CD14-positive monocyte (primary cell): Measurements from ENCODE around the gene PRR13. TPM values are rescaled to one million over a fixed set of nuclear protein-coding genes. Genes with fewer than 3 reads are reported as not detected.

Source experiments
- DNase-seq, 3 donors: peaks; one replicate each; pipeline ENCODE4 v3.0.0-alpha.2; 2011 to 2022
- H2AFZ ChIP-seq: 2 replicates; pipeline ENCODE4 v1.6.0; 2012; ENCODE audit warnings: mild to moderate bottlenecking, low read depth, low read length, inconsistent platforms; ENCODE audit not compliant: insufficient read depth, poor library complexity, severe bottlenecking
- H3K27ac ChIP-seq, 2 donors: 1 replicate in 1 of 2; 2 replicates in 1 of 2; pipeline ENCODE4 v1.5.1; 2012 to 2013; ENCODE audit warnings: low read length in 2 of 2, control low read depth in 1 of 2, inconsistent platforms in 1 of 2, low read depth in 1 of 2, mild to moderate bottlenecking in 1 of 2
- H3K27me3 ChIP-seq, 2 donors: one replicate each; pipeline versions ENCODE4 v1.6.0 to v1.6.1; 2011 to 2013; ENCODE audit warnings: low read length in 2 of 2; ENCODE audit not compliant: control insufficient read depth in 2 of 2, insufficient read depth in 2 of 2
- H3K36me3 ChIP-seq, 2 donors: replicated peaks in 1 of 2; 1 replicate in 1 of 2; 2 replicates in 1 of 2; pipeline versions ENCODE4 v1.5.1 to v1.6.1; 2012 to 2013; ENCODE audit warnings: low read length in 2 of 2, control low read depth in 1 of 2, inconsistent platforms in 1 of 2, mild to moderate bottlenecking in 1 of 2; ENCODE audit not compliant: insufficient read depth in 2 of 2, control insufficient read depth in 1 of 2
- H3K4me1 ChIP-seq, 2 donors: 1 replicate in 1 of 2; 2 replicates in 1 of 2; pipeline versions ENCODE4 v1.5.1 to v1.6.1; 2012 to 2013; ENCODE audit warnings: low read length in 2 of 2, control low read depth in 1 of 2, inconsistent platforms in 1 of 2, mild to moderate bottlenecking in 1 of 2, moderate library complexity in 1 of 2; ENCODE audit not compliant: insufficient read depth in 2 of 2, control insufficient read depth in 1 of 2
- H3K4me2 ChIP-seq: replicated peaks from 2 replicates; pipeline ENCODE3; 2012; ENCODE audit warnings: low read length, moderate library complexity, mild to moderate bottlenecking; ENCODE audit not compliant: poor library complexity, severe bottlenecking; ENCODE audit errors: extremely low read depth
- H3K4me3 ChIP-seq, 3 experiments: fragments of 200-600 bp in 1 of 3; sonication (generic) in 1 of 3; replicated peaks in 1 of 3; 1 replicate in 2 of 3; 2 replicates in 1 of 3; pipeline ENCODE4 v1.5.1; 2011 to 2013; ENCODE audit warnings: low read length in 3 of 3, mild to moderate bottlenecking in 3 of 3, control low read depth in 2 of 3, low read depth in 2 of 3, inconsistent platforms in 1 of 3, moderate library complexity in 1 of 3
- H3K79me2 ChIP-seq: 2 replicates; pipeline ENCODE4 v1.6.0; 2012; ENCODE audit warnings: mild to moderate bottlenecking, control low read depth, inconsistent platforms, low read length, moderate library complexity; ENCODE audit not compliant: insufficient read depth
- H3K9ac ChIP-seq: 2 replicates; pipeline ENCODE4 v1.6.0; 2017; ENCODE audit warnings: low read length, mild to moderate bottlenecking; ENCODE audit not compliant: insufficient read depth, poor library complexity, severe bottlenecking
- H3K9me3 ChIP-seq, 2 donors: replicated peaks in 1 of 2; 1 replicate in 1 of 2; 2 replicates in 1 of 2; pipeline versions ENCODE4 v1.5.1 to v1.6.1; 2012 to 2013; ENCODE audit warnings: low read length in 2 of 2, control low read depth in 1 of 2; ENCODE audit not compliant: control insufficient read depth in 1 of 2, insufficient read depth in 1 of 2
- H4K20me1 ChIP-seq: 2 replicates; pipeline ENCODE4 v1.6.0; 2012; ENCODE audit warnings: mild to moderate bottlenecking, low read length, control low read depth, moderate library complexity; ENCODE audit not compliant: insufficient read depth
- H3K27ac Mint-ChIP-seq, 7 donors: one replicate each; pipeline ENCODE4 v1.8.0; 2020; ENCODE audit warnings: mild to moderate bottlenecking in 7 of 7, mixed read lengths in 7 of 7, moderate library complexity in 6 of 7, inconsistent platforms in 2 of 7
- H3K27me3 Mint-ChIP-seq, 3 donors: one replicate each; pipeline ENCODE4 v1.8.0; 2021 to 2022; ENCODE audit warnings: low read depth in 3 of 3, mild to moderate bottlenecking in 3 of 3, mixed read lengths in 3 of 3, moderate library complexity in 3 of 3, inconsistent platforms in 1 of 3
- H3K36me3 Mint-ChIP-seq, 2 donors: one replicate each; pipeline ENCODE4 v1.8.0; 2020; ENCODE audit warnings: mixed read lengths in 2 of 2, inconsistent platforms in 1 of 2, mild to moderate bottlenecking in 1 of 2
- H3K4me1 Mint-ChIP-seq: one replicate; pipeline ENCODE4 v1.8.0; 2020; ENCODE audit warnings: mild to moderate bottlenecking, mixed read lengths
- H3K4me3 Mint-ChIP-seq, 2 donors: one replicate each; pipeline ENCODE4 v1.8.0; 2020; ENCODE audit warnings: mild to moderate bottlenecking in 2 of 2, mixed read lengths in 2 of 2, moderate library complexity in 1 of 2
- H3K9me3 Mint-ChIP-seq, 7 donors: one replicate each; pipeline ENCODE4 v1.8.0; 2020 to 2022; ENCODE audit warnings: mixed read lengths in 7 of 7, mild to moderate bottlenecking in 6 of 7, moderate library complexity in 6 of 7, inconsistent platforms in 2 of 7
- WGBS: methylation state at CpG from one replicate; pipeline ENCODE4 v1.1.5; 2013; ENCODE audit warnings: missing lambda C conversion rate; ENCODE audit not compliant: insufficient coverage; 5-methylcytosine and 5-hydroxymethylcytosine counted together
- intact Hi-C, 2 donors: fragments of 100-400 bp; cut with micrococcal nuclease; formaldehyde crosslinking; loops; one replicate each; pipeline versions ENCODE4 v1.15.0 to v1.15.1; 2023
- polyA plus RNA-seq, 3 donors: library from polyadenylated mRNA; depleted of rRNA in 1 of 3; unstranded in 2 of 3; stranded (reverse) in 1 of 3; fragments of 300-500 nt in 2 of 3; fragments of >200 nt in 1 of 3; fragmentation: Illumina TruSeq in 2 of 3; gene quantifications; 1 replicate in 2 of 3; 2 replicates in 1 of 3; pipeline ENCODE4 v1.2.3, GENCODE V29; 2012 to 2021
- TF ChIP-seq, protein P1 (sequence below): fragments of 200-600 bp; IDR thresholded peaks from one replicate; pipeline ENCODE4 v1.8.0; 2022; ENCODE audit warnings: antibody characterized with exemption, mild to moderate bottlenecking

PRR13 gene
- polyA plus RNA-seq, 3 donors: 172 to 670 (median 591) TPM

GRCh38 chr12:53467880-53468279 lies 26.3 kb downstream of the PRR13 start:
- DNase-seq: no peak
- Histone ChIP-seq H2AFZ (no peak overlapping the region), H3K4me3 (no peak overlapping the region), H3K4me1 (no peaks in the 10 kb centered on the region), H4K20me1 (peaks cover 95% of the 10 kb centered on the region), H3K9me3 (no peaks in the 10 kb centered on the region), H3K4me2 (no peak overlapping the region), H3K27me3 (no peaks in the 10 kb centered on the region), H3K27ac (no peak overlapping the region), H3K36me3 (peaks cover 99% of the 10 kb centered on the region in 2 donors), H3K79me2 (peaks cover 90% of the 10 kb centered on the region), H3K9ac (no peak overlapping the region)
- TF ChIP-seq, protein P1, sequence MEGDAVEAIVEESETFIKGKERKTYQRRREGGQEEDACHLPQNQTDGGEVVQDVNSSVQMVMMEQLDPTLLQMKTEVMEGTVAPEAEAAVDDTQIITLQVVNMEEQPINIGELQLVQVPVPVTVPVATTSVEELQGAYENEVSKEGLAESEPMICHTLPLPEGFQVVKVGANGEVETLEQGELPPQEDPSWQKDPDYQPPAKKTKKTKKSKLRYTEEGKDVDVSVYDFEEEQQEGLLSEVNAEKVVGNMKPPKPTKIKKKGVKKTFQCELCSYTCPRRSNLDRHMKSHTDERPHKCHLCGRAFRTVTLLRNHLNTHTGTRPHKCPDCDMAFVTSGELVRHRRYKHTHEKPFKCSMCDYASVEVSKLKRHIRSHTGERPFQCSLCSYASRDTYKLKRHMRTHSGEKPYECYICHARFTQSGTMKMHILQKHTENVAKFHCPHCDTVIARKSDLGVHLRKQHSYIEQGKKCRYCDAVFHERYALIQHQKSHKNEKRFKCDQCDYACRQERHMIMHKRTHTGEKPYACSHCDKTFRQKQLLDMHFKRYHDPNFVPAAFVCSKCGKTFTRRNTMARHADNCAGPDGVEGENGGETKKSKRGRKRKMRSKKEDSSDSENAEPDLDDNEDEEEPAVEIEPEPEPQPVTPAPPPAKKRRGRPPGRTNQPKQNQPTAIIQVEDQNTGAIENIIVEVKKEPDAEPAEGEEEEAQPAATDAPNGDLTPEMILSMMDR: no peak
- Mint-ChIP-seq H3K9me3 (no peaks in the 10 kb centered on the region), H3K4me1 (no peaks in the 10 kb centered on the region), H3K27me3 (peaks cover 0 to 2% (median 0%) of the 10 kb centered on the region in 3 donors), H3K36me3 (peaks cover 88 to 98% of the 10 kb centered on the region in 2 donors), H3K27ac (peak overlapping the region in 3 of 7 donors; percentile 33 to 64 (median 50)), H3K4me3 (no peak overlapping the region)
- intact Hi-C loops: no loop called here
- 100% methylated on average over 1 of the region's 2 CpGs for WGBS

DNA sequence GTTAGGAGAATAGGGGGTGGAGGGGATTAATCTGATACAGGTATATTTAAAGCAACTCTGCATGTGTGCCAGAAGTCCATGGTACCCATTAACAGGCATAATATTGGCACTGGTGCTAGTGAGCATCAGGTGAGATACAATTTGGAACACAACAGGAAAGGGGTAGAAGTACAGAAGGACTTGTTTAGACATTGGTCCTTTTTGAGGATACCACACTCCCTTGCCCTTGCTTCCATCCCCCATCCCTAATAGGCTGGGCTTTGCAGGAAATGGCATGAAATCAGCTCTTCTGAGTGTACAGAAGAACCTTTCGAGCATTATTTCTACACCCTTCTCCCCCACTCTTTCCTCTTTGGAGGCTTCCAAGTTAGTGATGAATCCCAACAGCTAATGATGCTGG lies 26.7 kb downstream of the PRR13 start:
- H2AFZ ChIP-seq: no peak overlapping the region
- no CpG with 5 or more reads among the region's 1 CpG for WGBS
- H3K27ac ChIP-seq: no peak overlapping the region
- Mint-ChIP-seq H3K36me3 (peaks cover 86 to 98% of the 10 kb centered on the region in 2 donors), H3K4me3 (no peak overlapping the region), H3K4me1 (no peaks in the 10 kb centered on the region), H3K9me3 (no peaks in the 10 kb centered on the region), H3K27me3 (peaks cover 0 to 2% (median 0%) of the 10 kb centered on the region in 3 donors), H3K27ac (no peak overlapping the region)
- intact Hi-C loops: no loop called here
- no peak for DNase-seq
- H3K27me3 ChIP-seq: no peaks in the 10 kb centered on the region
- H3K79me2 ChIP-seq: peaks cover 90% of the 10 kb centered on the region
- no peak overlapping the region for H3K4me2 ChIP-seq
- H3K9me3 ChIP-seq: no peaks in the 10 kb centered on the region
- TF ChIP-seq, protein P1: no peak
- no peak overlapping the region for H3K4me3 ChIP-seq
- H4K20me1 ChIP-seq: peaks cover 95% of the 10 kb centered on the region
- peaks cover 96 to 99% of the 10 kb centered on the region in 2 donors for H3K36me3 ChIP-seq
- no peaks in the 10 kb centered on the region for H3K4me1 ChIP-seq
- no peak overlapping the region for H3K9ac ChIP-seq
